Hepatocyte (in vitro differentiated cells): Measurements from ENCODE around the gene GCDH. TPM values are rescaled to one million over a fixed set of nuclear protein-coding genes. Genes with fewer than 3 reads are reported as not detected.
A peak's percentile ranks its signal among the peaks of the same experiment; 100 is the strongest.

Experiments used
- DNase-seq: peaks from one replicate; pipeline ENCODE4 v3.0.0-alpha.2; 2016; ENCODE audit warnings: low spot score
- H2AFZ ChIP-seq: fragments of 200-600 bp; sonication (generic); 2 replicates; pipeline ENCODE4 v1.6.0; 2016; ENCODE audit warnings: antibody characterized with exemption, mild to moderate bottlenecking
- H3K27ac ChIP-seq: fragments of 200-600 bp; sonication (generic); 2 replicates; pipeline ENCODE4 v1.5.1; 2016; ENCODE audit warnings: mild to moderate bottlenecking
- H3K27me3 ChIP-seq: fragments of 200-600 bp; sonication (generic); 2 replicates; pipeline ENCODE4 v1.6.1; 2016
- H3K36me3 ChIP-seq: fragments of 200-600 bp; sonication (generic); replicated peaks from 2 replicates; pipeline ENCODE4 v1.5.1; 2016; ENCODE audit warnings: low read depth; ENCODE audit not compliant: insufficient read depth
- H3K4me1 ChIP-seq: fragments of 200-600 bp; sonication (generic); 2 replicates; pipeline ENCODE4 v1.5.1; 2016; ENCODE audit warnings: mild to moderate bottlenecking, moderate library complexity; ENCODE audit not compliant: insufficient read depth
- H3K4me2 ChIP-seq: fragments of 200-600 bp; sonication (generic); 2 replicates; pipeline ENCODE4 v1.6.0; 2016
- H3K4me3 ChIP-seq: fragments of 200-600 bp; sonication (generic); 2 replicates; pipeline ENCODE4 v1.5.1; 2016; ENCODE audit warnings: mild to moderate bottlenecking
- H3K79me2 ChIP-seq: fragments of 200-600 bp; sonication (generic); 2 replicates; pipeline ENCODE4 v1.6.0; 2017; ENCODE audit warnings: mild to moderate bottlenecking
- H3K9me2 ChIP-seq: fragments of 200-600 bp; sonication (generic); replicated peaks from 2 replicates; pipeline ENCODE4 v1.6.0; 2017; ENCODE audit warnings: mild to moderate bottlenecking; ENCODE audit not compliant: insufficient read depth
- H3K9me3 ChIP-seq: fragments of 200-600 bp; sonication (generic); 2 replicates; pipeline ENCODE4 v1.5.1; 2016; ENCODE audit warnings: low read depth, mild to moderate bottlenecking
- H4K20me1 ChIP-seq: fragments of 200-600 bp; sonication (generic); 2 replicates; pipeline ENCODE4 v1.6.0; 2016; ENCODE audit warnings: mild to moderate bottlenecking; ENCODE audit not compliant: insufficient read depth, poor library complexity, severe bottlenecking
- CTCF ChIP-seq: fragments of 200-600 bp; sonication (generic); IDR thresholded peaks from 2 replicates; pipeline ENCODE4 v1.5.1; 2016; ENCODE audit warnings: antibody characterized with exemption, mild to moderate bottlenecking; ENCODE audit not compliant: poor library complexity
- EZH2 ChIP-seq: fragments of 200-600 bp; sonication (generic); IDR thresholded peaks from 2 replicates; pipeline ENCODE4 v1.6.1; 2016; ENCODE audit warnings: antibody characterized with exemption, mild to moderate bottlenecking, borderline replicate concordance
- EZH2phosphoT487 ChIP-seq: fragments of 200-600 bp; sonication (generic); IDR thresholded peaks from one replicate; pipeline ENCODE4 v1.6.1; 2018; ENCODE audit warnings: antibody characterized with exemption, mild to moderate bottlenecking, low read depth, moderate library complexity; ENCODE audit not compliant: unreplicated experiment, severe bottlenecking
- WGBS: methylation state at CpG from one replicate; pipeline ENCODE4 v1.1.6; 2016; ENCODE audit warnings: low lambda C conversion rate; ENCODE audit errors: missing lambda C conversion rate; 5-methylcytosine and 5-hydroxymethylcytosine counted together
- polyA plus RNA-seq: library from polyadenylated mRNA; unstranded; fragments of >200 nt; fragmentation: Nextera tagmentation; extraction: Ambion mirVana; gene quantifications from 2 replicates; pipeline ENCODE4 v1.2.1, GENCODE V29; 2016
- total RNA-seq: library from RNA; depleted of rRNA; stranded (reverse); fragments of >200 nt; gene quantifications from 2 replicates; pipeline ENCODE4 v1.2.3, GENCODE V29; 2014

GCDH gene
- total and polyA plus RNA-seq, 2 experiments from 2014 or later, result 23.4 to 31.7 TPM

GRCh38 chr19:12924621-12925310, 33.8 kb downstream of the GCDH start:
- H3K79me2 ChIP-seq, result no peaks in the 10 kb centered on the region
- H3K27me3 ChIP-seq, result no peaks in the 10 kb centered on the region
- H4K20me1 ChIP-seq, result no peaks in the 10 kb centered on the region
- no peaks in the 10 kb centered on the region for H3K9me2 ChIP-seq
- no peaks in the 10 kb centered on the region for H3K9me3 ChIP-seq
- no peak overlapping the region for H3K27ac ChIP-seq
- no peak overlapping the region for H3K4me3 ChIP-seq
- TF ChIP-seq CTCF (no peak), EZH2phosphoT487 (no peak), EZH2 (no peak)
- 99% methylated on average over 29 of the region's 29 CpGs for WGBS
- H3K4me1 ChIP-seq, result no peaks in the 10 kb centered on the region
- H3K36me3 ChIP-seq, result no peaks in the 10 kb centered on the region
- no peak for DNase-seq
- no peak overlapping the region for H3K4me2 ChIP-seq
- no peak overlapping the region for H2AFZ ChIP-seq

- DNase-seq, result no peak
- H3K79me2 ChIP-seq, result peaks cover 27% of the 10 kb centered on the region
- no peak overlapping the region for H3K27ac ChIP-seq
- peaks cover 3% of the 10 kb centered on the region for H4K20me1 ChIP-seq
- H3K36me3 ChIP-seq, result no peaks in the 10 kb centered on the region
- no peaks in the 10 kb centered on the region for H3K9me3 ChIP-seq
- H3K4me2 ChIP-seq, result no peak overlapping the region
- H3K4me3 ChIP-seq, result no peak overlapping the region
- TF ChIP-seq EZH2phosphoT487 (no peak), EZH2 (no peak), CTCF (no peak)
- no peaks in the 10 kb centered on the region for H3K9me2 ChIP-seq
- 98% methylated on average over 19 of the region's 19 CpGs for WGBS
- no peaks in the 10 kb centered on the region for H3K4me1 ChIP-seq
- no peaks in the 10 kb centered on the region for H3K27me3 ChIP-seq
- H2AFZ ChIP-seq, result no peak overlapping the region
Measured at GRCh38 chr19:12930002-12930645, 39.2 kb downstream of the GCDH start.

- H3K27ac ChIP-seq, result peak overlapping the region; percentile 78
- H3K4me2 ChIP-seq, result peak overlapping the region; percentile 96
- peaks cover 27% of the 10 kb centered on the region for H3K79me2 ChIP-seq
- peak overlapping the region; percentile 59 for H2AFZ ChIP-seq
- peaks cover 6% of the 10 kb centered on the region for H3K4me1 ChIP-seq
- H3K27me3 ChIP-seq, result no peaks in the 10 kb centered on the region
- DNase-seq, result no peak
- H3K9me2 ChIP-seq, result no peaks in the 10 kb centered on the region
- no peaks in the 10 kb centered on the region for H3K9me3 ChIP-seq
- H4K20me1 ChIP-seq, result peaks cover 3% of the 10 kb centered on the region
- WGBS, result 35% methylated on average over 16 of the region's 16 CpGs
- no peaks in the 10 kb centered on the region for H3K36me3 ChIP-seq
- TF ChIP-seq CTCF (no peak), EZH2 (no peak), EZH2phosphoT487 (no peak)
- peak overlapping the region; percentile 61 for H3K4me3 ChIP-seq
Measured at GRCh38 chr19:12932392-12933286, 41.7 kb downstream of the GCDH start.
